ENCODE measurements around the gene SHROOM2.

SHROOM2 gene

DNA sequence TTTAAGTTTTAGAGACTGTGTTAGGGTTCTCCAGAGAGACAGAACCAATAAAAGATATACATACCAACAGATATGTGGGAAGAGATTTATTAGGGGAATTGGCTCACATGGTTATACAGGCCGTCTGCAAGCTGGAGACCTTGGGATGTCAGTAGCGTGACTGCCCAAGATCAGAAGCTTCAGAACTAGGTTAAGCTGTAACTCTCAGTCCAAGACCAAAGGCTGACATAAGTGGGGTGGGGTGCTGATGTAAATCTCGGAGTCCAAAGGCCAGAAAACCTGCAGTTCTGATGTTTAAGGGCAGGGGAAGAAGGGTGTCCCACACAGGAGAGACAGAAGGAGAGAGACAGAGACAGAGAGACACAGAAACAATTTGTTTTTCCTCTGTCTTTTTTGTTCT is 191.4 kb downstream of the SHROOM2 start:
- H3K27me3 ChIP-seq (ENCODE audit: insufficient read depth, low read length), result no peaks in the 10 kb centered on the region
- H3K36me3 ChIP-seq (ENCODE audit: insufficient read depth, low read depth, low read length), result no peaks in the 10 kb centered on the region
- H3K9ac ChIP-seq (ENCODE audit: low read depth, low read length), result no peak overlapping the region
- no peak overlapping the region for H3K27ac ChIP-seq (ENCODE audit: low read length)
- no peak overlapping the region for H3K4me3 ChIP-seq (ENCODE audit: low read length)
- no peaks in the 10 kb centered on the region for H3K9me3 ChIP-seq (ENCODE audit: insufficient read depth, low read depth, low read length)
- no peaks in the 10 kb centered on the region; the same call in 1 of the 2 replicates for H3K4me1 ChIP-seq (ENCODE audit: insufficient read depth, low read length)

GRCh38 chrX:9980401-9980800 is 194.2 kb downstream of the SHROOM2 start:
- Histone ChIP-seq H3K36me3 (ENCODE audit: insufficient read depth, low read depth, low read length) (no peaks in the 10 kb centered on the region), H3K4me1 (ENCODE audit: insufficient read depth, low read length) (no peaks in the 10 kb centered on the region; the same call in 1 of the 2 replicates), H3K9ac (ENCODE audit: low read depth, low read length) (no peak overlapping the region), H3K4me3 (ENCODE audit: low read length) (no peak overlapping the region), H3K27me3 (ENCODE audit: insufficient read depth, low read length) (no peaks in the 10 kb centered on the region), H3K9me3 (ENCODE audit: insufficient read depth, low read depth, low read length) (no peaks in the 10 kb centered on the region), H3K27ac (ENCODE audit: low read length) (no peak overlapping the region)

- H3K4me1 ChIP-seq (ENCODE audit: insufficient read depth, low read length), result no peaks in the 10 kb centered on the region; the same call in 1 of the 2 replicates
- H3K4me3 ChIP-seq (ENCODE audit: low read length), result no peak overlapping the region
- H3K9me3 ChIP-seq (ENCODE audit: insufficient read depth, low read depth, low read length), result no peaks in the 10 kb centered on the region
- H3K9ac ChIP-seq (ENCODE audit: low read depth, low read length), result no peak overlapping the region
- H3K27ac ChIP-seq (ENCODE audit: low read length), result no peak overlapping the region
- no peaks in the 10 kb centered on the region for H3K36me3 ChIP-seq (ENCODE audit: insufficient read depth, low read depth, low read length)
- H3K27me3 ChIP-seq (ENCODE audit: insufficient read depth, low read length), result no peaks in the 10 kb centered on the region
These were observed 194.7 kb downstream of the SHROOM2 start for GRCh38 chrX:9980927-9981326.

DNA sequence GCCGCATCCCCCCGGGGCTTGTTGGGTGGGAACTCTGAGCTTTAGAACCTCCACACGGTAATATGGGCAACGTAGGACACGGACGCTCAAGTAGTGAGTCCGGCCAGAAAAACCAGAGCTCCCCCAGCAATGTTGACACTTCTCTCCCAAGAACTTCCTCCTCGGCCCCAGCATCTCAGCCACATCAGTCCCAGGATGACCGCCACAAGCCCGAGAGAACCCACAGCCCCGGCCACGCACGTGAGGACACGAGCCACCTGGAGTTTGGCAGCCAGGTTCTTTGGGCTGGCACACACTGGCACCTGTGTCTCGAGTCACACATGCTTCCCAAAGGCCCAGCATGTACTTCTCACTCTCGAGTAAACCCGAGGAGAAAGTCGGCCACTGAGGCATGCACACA is 197.2 kb downstream of the SHROOM2 start:
- no peak overlapping the region for H3K27ac ChIP-seq (ENCODE audit: low read length)
- no peak overlapping the region for H3K4me3 ChIP-seq (ENCODE audit: low read length)
- no peaks in the 10 kb centered on the region for H3K27me3 ChIP-seq (ENCODE audit: insufficient read depth, low read length)
- H3K9ac ChIP-seq (ENCODE audit: low read depth, low read length), result no peak overlapping the region
- H3K36me3 ChIP-seq (ENCODE audit: insufficient read depth, low read depth, low read length), result no peaks in the 10 kb centered on the region
- H3K4me1 ChIP-seq (ENCODE audit: insufficient read depth, low read length), result no peaks in the 10 kb centered on the region; the same call in 1 of the 2 replicates
- no peaks in the 10 kb centered on the region for H3K9me3 ChIP-seq (ENCODE audit: insufficient read depth, low read depth, low read length)

DNA sequence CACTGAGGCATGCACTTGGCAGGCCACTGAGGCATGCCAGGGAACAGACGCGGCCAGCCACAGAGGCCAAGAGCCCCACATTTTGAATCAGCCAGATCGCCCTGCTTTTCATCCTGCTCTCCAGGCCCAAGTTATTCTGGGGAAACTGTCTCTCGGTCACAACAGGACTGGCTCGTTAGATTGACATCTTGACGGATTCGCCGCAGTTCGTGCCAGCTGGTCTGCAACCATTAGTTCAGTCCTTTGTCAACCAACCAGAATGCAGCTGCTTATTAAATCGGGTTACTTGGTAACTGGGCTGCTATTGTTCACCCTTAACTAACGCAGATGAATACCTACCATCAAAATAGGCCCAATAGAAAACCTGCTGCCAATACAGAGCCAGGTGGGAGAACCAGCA is 197.6 kb downstream of the SHROOM2 start:
- H3K9ac ChIP-seq (ENCODE audit: low read depth, low read length), result no peak overlapping the region
- H3K27me3 ChIP-seq (ENCODE audit: insufficient read depth, low read length), result no peaks in the 10 kb centered on the region
- H3K9me3 ChIP-seq (ENCODE audit: insufficient read depth, low read depth, low read length), result no peaks in the 10 kb centered on the region
- no peaks in the 10 kb centered on the region for H3K36me3 ChIP-seq (ENCODE audit: insufficient read depth, low read depth, low read length)
- no peak overlapping the region for H3K27ac ChIP-seq (ENCODE audit: low read length)
- no peaks in the 10 kb centered on the region; the same call in 1 of the 2 replicates for H3K4me1 ChIP-seq (ENCODE audit: insufficient read depth, low read length)
- no peak overlapping the region for H3K4me3 ChIP-seq (ENCODE audit: low read length)

- no peaks in the 10 kb centered on the region for H3K36me3 ChIP-seq (ENCODE audit: insufficient read depth, low read depth, low read length)
- no peak overlapping the region for H3K27ac ChIP-seq (ENCODE audit: low read length)
- no peaks in the 10 kb centered on the region for H3K4me1 ChIP-seq (ENCODE audit: insufficient read depth, low read length)
- no peaks in the 10 kb centered on the region for H3K27me3 ChIP-seq (ENCODE audit: insufficient read depth, low read length)
- no peak overlapping the region for H3K9ac ChIP-seq (ENCODE audit: low read depth, low read length)
- H3K4me3 ChIP-seq (ENCODE audit: low read length), result no peak overlapping the region
- no peaks in the 10 kb centered on the region for H3K9me3 ChIP-seq (ENCODE audit: insufficient read depth, low read depth, low read length)
These were observed 202.5 kb downstream of the SHROOM2 start for GRCh38 chrX:9988762-9989161.

GRCh38 chrX:9992061-9992460 is 205.8 kb downstream of the SHROOM2 start:
- Histone ChIP-seq H3K27ac (ENCODE audit: low read length) (no peak overlapping the region), H3K4me1 (ENCODE audit: insufficient read depth, low read length) (no peaks in the 10 kb centered on the region), H3K9ac (ENCODE audit: low read depth, low read length) (no peak overlapping the region), H3K27me3 (ENCODE audit: insufficient read depth, low read length) (no peaks in the 10 kb centered on the region), H3K36me3 (ENCODE audit: insufficient read depth, low read depth, low read length) (no peaks in the 10 kb centered on the region), H3K9me3 (ENCODE audit: insufficient read depth, low read depth, low read length) (no peaks in the 10 kb centered on the region), H3K4me3 (ENCODE audit: low read length) (no peak overlapping the region)

GRCh38 chrX:9992724-9993123 is 206.5 kb downstream of the SHROOM2 start:
- no peaks in the 10 kb centered on the region for H3K36me3 ChIP-seq (ENCODE audit: insufficient read depth, low read depth, low read length)
- no peaks in the 10 kb centered on the region for H3K9me3 ChIP-seq (ENCODE audit: insufficient read depth, low read depth, low read length)
- H3K27ac ChIP-seq (ENCODE audit: low read length), result no peak overlapping the region
- no peak overlapping the region for H3K4me3 ChIP-seq (ENCODE audit: low read length)
- H3K9ac ChIP-seq (ENCODE audit: low read depth, low read length), result no peak overlapping the region
- no peaks in the 10 kb centered on the region for H3K27me3 ChIP-seq (ENCODE audit: insufficient read depth, low read length)
- no peaks in the 10 kb centered on the region for H3K4me1 ChIP-seq (ENCODE audit: insufficient read depth, low read length)

DNA sequence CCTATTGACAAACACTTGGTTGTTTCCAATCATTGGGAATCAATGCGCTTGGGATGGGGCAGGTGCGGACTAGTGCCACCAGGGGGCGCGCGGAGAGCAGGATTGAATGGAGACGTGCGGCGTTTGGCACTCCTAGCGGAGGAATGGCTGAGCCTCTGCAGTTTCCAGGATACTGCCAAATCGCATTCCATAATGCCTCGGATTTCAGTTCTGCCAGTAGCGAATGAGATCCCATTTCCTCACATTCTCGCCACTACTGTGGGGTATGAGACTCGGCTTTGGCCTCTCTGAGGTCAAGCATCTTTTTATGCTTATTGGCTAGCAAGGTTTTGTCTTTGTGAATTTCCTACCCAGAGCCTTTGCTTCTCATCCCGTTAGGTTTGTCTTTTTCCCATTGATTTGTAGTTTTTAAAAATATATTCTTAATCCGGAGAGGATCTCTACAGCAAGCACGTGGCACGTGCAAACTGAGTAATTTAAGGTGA is 209.7 kb downstream of the SHROOM2 start:
- Histone ChIP-seq H3K4me1 (ENCODE audit: insufficient read depth, low read length) (no peaks in the 10 kb centered on the region), H3K9ac (ENCODE audit: low read depth, low read length) (no peak overlapping the region), H3K27me3 (ENCODE audit: insufficient read depth, low read length) (no peaks in the 10 kb centered on the region), H3K4me3 (ENCODE audit: low read length) (no peak overlapping the region), H3K9me3 (ENCODE audit: insufficient read depth, low read depth, low read length) (no peaks in the 10 kb centered on the region), H3K36me3 (ENCODE audit: insufficient read depth, low read depth, low read length) (no peaks in the 10 kb centered on the region), H3K27ac (ENCODE audit: low read length) (no peak overlapping the region)

- Histone ChIP-seq H3K27me3 (ENCODE audit: insufficient read depth, low read length) (no peaks in the 10 kb centered on the region), H3K9ac (ENCODE audit: low read depth, low read length) (no peak overlapping the region), H3K9me3 (ENCODE audit: insufficient read depth, low read depth, low read length) (no peaks in the 10 kb centered on the region), H3K4me3 (ENCODE audit: low read length) (no peak overlapping the region), H3K36me3 (ENCODE audit: insufficient read depth, low read depth, low read length) (no peaks in the 10 kb centered on the region), H3K4me1 (ENCODE audit: insufficient read depth, low read length) (no peaks in the 10 kb centered on the region), H3K27ac (ENCODE audit: low read length) (no peak overlapping the region)
These were observed 210.8 kb downstream of the SHROOM2 start for GRCh38 chrX:9997041-9997440.

DNA sequence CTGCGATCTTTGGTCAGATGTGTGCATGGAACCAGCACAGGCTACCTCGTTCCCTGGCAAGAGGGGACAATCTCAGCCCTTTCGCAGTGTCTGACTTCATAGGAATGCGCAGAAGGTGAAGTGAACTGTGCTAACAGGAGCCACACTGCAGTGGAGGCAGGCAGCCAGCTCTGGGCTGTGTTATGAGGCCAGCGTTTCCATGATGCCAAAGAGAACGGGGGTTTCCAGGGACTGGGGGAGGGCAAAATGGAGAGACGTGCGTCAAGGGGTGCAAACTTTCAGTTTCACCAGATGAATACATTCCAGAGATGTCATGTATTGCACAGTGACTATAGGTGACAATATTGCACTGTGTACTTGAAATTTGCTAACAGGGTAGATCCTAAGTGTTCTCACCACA is 211.3 kb downstream of the SHROOM2 start:
- Histone ChIP-seq H3K4me1 (ENCODE audit: insufficient read depth, low read length) (no peaks in the 10 kb centered on the region), H3K9me3 (ENCODE audit: insufficient read depth, low read depth, low read length) (no peaks in the 10 kb centered on the region), H3K4me3 (ENCODE audit: low read length) (no peak overlapping the region), H3K9ac (ENCODE audit: low read depth, low read length) (no peak overlapping the region), H3K27me3 (ENCODE audit: insufficient read depth, low read length) (no peaks in the 10 kb centered on the region), H3K27ac (ENCODE audit: low read length) (no peak overlapping the region), H3K36me3 (ENCODE audit: insufficient read depth, low read depth, low read length) (no peaks in the 10 kb centered on the region)

Data from iPS-20b (cell line).